BLaER1 treated with 17β-estradiol and CSF1 and Interleukin-3, amounts not matched to agents 10 nM and 100 nM (cell line): ENCODE measurements around the gene DMD.
"Not testable (repeated sequence)": the region's sequence is repeated elsewhere in the genome, so short reads cannot be mapped to it uniquely, and the experiment has no call there.

ENCODE experiments used
- H3K27ac ChIP-seq, 11 experiments: shearing (Covaris generic); formaldehyde crosslinking; 2 replicates each; pipeline ENCODE4 v1.8.1; 2022
- H3K27me3 ChIP-seq, 11 experiments: shearing (Covaris generic); formaldehyde crosslinking; 2 replicates each; pipeline ENCODE4 v1.8.1; 2022
- H3K36me3 ChIP-seq, 11 experiments: shearing (Covaris generic); formaldehyde crosslinking; 2 replicates each; pipeline ENCODE4 v1.8.1; 2022
- H3K4me1 ChIP-seq, 10 experiments: shearing (Covaris generic); formaldehyde crosslinking; 2 replicates each; pipeline ENCODE4 v1.8.1; 2022
- H3K4me2 ChIP-seq, 11 experiments: shearing (Covaris generic); formaldehyde crosslinking; 2 replicates each; pipeline ENCODE4 v1.8.1; 2022
- H3K4me3 ChIP-seq, 10 experiments: shearing (Covaris generic); formaldehyde crosslinking; 2 replicates each; pipeline ENCODE4 v1.8.1; 2022
- H3K9ac ChIP-seq, 11 experiments: shearing (Covaris generic); formaldehyde crosslinking; 2 replicates each; pipeline ENCODE4 v1.8.1; 2022
- H3K9me3 ChIP-seq, 11 experiments: shearing (Covaris generic); formaldehyde crosslinking; replicated peaks in 1 of 11; 2 replicates each; pipeline ENCODE4 v1.8.1; 2022
- H4K20me1 ChIP-seq, 11 experiments: shearing (Covaris generic); formaldehyde crosslinking; 2 replicates each; pipeline ENCODE4 v1.8.1; 2022
- Cebpa-rat ChIP-seq, 11 experiments: shearing (Covaris generic); IDR thresholded peaks; 2 replicates each; pipeline ENCODE4 v1.8.1; 2022

Gene DMD

DNA sequence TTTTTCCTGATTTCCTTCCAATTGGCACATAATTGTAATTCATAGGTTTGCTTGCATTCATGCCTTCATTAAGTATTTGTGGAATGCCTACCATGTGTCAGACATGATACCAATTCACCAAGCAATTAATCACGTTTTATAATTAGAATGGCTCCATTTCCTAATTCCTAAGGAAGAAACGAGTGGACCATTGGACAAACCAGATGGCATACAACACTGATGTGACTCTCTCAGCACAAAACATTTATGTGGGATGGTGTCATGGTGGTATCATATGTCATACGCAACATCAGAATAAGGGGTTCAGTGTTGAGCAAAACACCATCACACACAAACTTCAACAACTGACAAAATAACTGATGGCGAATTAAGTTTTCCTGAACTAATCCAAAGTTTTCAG is 502.8 kb downstream of the DMD start:
- peaks cover 76 to 94% (median 89%) of the 10 kb centered on the region in 11 experiments for H3K27me3 ChIP-seq
- no peak for TF ChIP-seq Cebpa-rat (IDR thresholded peaks at IDR 0.05)
- no peak overlapping the region for H3K4me2 ChIP-seq

DNA sequence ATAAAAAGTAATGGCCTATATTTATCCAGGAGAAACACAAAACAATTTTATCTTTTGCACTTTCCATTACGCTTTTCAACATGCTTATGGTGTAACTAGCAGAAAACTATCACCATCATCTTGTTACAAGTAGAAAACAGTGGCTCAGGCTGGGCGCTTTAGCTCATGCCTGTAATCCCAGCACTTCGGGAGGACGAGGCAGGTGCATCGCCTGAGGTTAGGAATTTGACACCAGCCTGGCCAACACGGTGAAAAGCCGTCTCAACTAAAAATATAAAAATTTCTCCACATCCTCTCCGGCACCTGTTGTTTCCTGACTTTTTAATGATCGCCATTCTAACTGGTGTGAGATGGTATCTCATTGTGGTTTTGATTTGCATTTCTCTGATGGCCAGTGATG is 506.0 kb downstream of the DMD start:
- not testable (repeated sequence) for H3K27ac ChIP-seq, H3K4me2 ChIP-seq, H3K9ac ChIP-seq, H3K36me3 ChIP-seq, H4K20me1 ChIP-seq, H3K4me3 ChIP-seq, H3K9me3 ChIP-seq, H3K4me1 ChIP-seq
- H3K27me3 ChIP-seq: peaks cover 71 to 94% (median 90%) of the 10 kb centered on the region in 11 experiments

More for the DNA sequence above, 502.8 kb downstream of the DMD start:
- Histone ChIP-seq H3K4me3 (no peak overlapping the region), H3K36me3 (no peaks in the 10 kb centered on the region), H4K20me1 (no peaks in the 10 kb centered on the region), H3K27ac (no peak overlapping the region), H3K4me1 (no peaks in the 10 kb centered on the region), H3K9ac (no peak overlapping the region), H3K9me3 (no peaks in the 10 kb centered on the region)

GRCh38 chrX:32687379-32687778 is 524.0 kb downstream of the DMD start:
- no peak for TF ChIP-seq Cebpa-rat (IDR thresholded peaks at IDR 0.05)
- H3K36me3 ChIP-seq: no peaks in the 10 kb centered on the region
- H3K9ac ChIP-seq: no peak overlapping the region
- 0 out of 22 replicates have a peak, but pooled peaks cover 0 to 3% (median 0%) of the 10 kb centered on the region in 11 experiments for H4K20me1 ChIP-seq
- no peaks in the 10 kb centered on the region for H3K9me3 ChIP-seq
- no peak overlapping the region for H3K4me3 ChIP-seq
- no peak overlapping the region for H3K4me2 ChIP-seq
- H3K27me3 ChIP-seq: peaks cover 54 to 96% (median 73%) of the 10 kb centered on the region in 11 experiments
- no peaks in the 10 kb centered on the region for H3K4me1 ChIP-seq
- H3K27ac ChIP-seq: no peak overlapping the region

DNA sequence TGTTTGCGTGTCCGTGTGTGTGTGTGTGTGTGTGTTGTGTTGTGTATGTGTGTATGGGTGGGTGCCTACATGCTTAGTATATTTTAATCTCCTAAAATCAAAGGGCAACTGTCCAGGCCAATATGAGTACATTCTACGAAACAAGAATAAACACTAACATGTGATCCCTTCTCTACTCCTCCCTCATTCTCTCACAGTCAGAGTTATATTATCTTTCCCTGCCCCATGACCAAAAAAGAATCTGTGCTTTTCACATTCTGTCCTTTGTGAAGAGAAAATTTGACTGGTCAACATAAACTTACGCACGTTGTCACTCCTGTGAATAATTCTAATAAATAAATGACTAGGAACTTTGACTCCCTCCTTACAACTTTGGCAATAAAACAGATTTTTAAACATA is 532.9 kb downstream of the DMD start:
- H3K4me3 ChIP-seq: no peak overlapping the region
- H3K9me3 ChIP-seq: no peaks in the 10 kb centered on the region
- TF ChIP-seq Cebpa-rat (IDR thresholded peaks at IDR 0.05): no peak
- no peak overlapping the region for H3K27ac ChIP-seq
- H3K4me2 ChIP-seq: no peak overlapping the region
- no peaks in the 10 kb centered on the region for H3K36me3 ChIP-seq
- H3K9ac ChIP-seq: no peak overlapping the region
- H4K20me1 ChIP-seq: peaks cover 0 to 4% (median 0%) of the 10 kb centered on the region in 11 experiments; a peak in 1 of 22 replicates
- H3K27me3 ChIP-seq: peaks cover 71 to 94% (median 88%) of the 10 kb centered on the region in 11 experiments
- H3K4me1 ChIP-seq: no peaks in the 10 kb centered on the region

DNA sequence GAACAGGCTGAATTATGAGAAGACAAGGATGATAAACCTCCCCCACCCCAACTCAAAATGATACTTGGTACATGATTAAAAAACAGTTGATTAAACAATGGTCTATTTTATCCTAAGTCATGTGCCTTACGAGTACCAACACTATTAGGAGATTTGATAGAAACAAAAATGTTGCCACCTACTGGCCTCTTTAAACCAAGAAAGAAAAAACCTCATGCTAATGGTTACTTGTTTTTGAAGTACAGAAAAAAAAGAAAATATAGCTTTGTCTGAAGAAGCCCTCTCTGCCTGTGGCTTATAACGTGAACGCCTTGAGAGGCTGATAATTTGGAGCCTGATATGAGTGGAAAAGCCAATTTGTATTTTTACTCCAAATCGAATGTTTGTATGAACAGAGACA is 538.2 kb downstream of the DMD start:
- Histone ChIP-seq H3K9me3 (no peaks in the 10 kb centered on the region), H3K27ac (no peak overlapping the region), H3K27me3 (peaks cover 85 to 97% (median 94%) of the 10 kb centered on the region in 11 experiments), H3K9ac (no peak overlapping the region), H4K20me1 (no peaks in the 10 kb centered on the region; a peak in 1 of 22 replicates), H3K4me2 (no peak overlapping the region), H3K4me3 (no peak overlapping the region), H3K36me3 (no peaks in the 10 kb centered on the region), H3K4me1 (no peaks in the 10 kb centered on the region)
- no peak for TF ChIP-seq Cebpa-rat (IDR thresholded peaks at IDR 0.05)

DNA sequence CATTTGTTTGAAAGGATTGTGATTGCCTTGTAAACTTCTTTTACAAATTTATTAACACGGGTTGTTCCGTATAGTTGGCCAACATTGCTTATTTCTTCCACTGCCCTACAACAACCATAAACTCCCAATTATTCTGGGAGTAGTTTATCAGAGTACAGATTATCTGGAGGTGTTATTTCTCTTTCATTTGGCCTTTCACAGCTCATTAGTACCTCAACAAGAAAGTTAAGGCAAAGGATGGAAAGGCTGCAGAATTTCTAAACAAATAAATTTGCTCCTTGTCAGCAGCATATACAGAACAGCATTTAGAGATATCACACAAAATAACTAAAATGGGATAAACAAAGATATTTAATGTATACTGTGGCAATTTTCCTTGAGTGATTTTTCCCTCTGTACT is 548.8 kb downstream of the DMD start:
- H3K4me2 ChIP-seq: no peak overlapping the region
- TF ChIP-seq Cebpa-rat (IDR thresholded peaks at IDR 0.05): no peak

GRCh38 chrX:32644476-32645245 is 566.7 kb downstream of the DMD start:
- peaks cover 0 to 6% (median 0%) of the 10 kb centered on the region in 10 experiments; a peak in 1 of 20 replicates for H3K4me1 ChIP-seq
- H3K9ac ChIP-seq: no peak overlapping the region
- H3K27me3 ChIP-seq: peaks cover 81 to 100% (median 89%) of the 10 kb centered on the region in 11 experiments
- H3K27ac ChIP-seq: no peak overlapping the region
- no peak overlapping the region for H3K4me3 ChIP-seq
- no peaks in the 10 kb centered on the region; a peak in 1 of 22 replicates for H3K9me3 ChIP-seq
- TF ChIP-seq Cebpa-rat (IDR thresholded peaks at IDR 0.05): no peak
- peaks cover 0 to 14% (median 0%) of the 10 kb centered on the region in 11 experiments; a peak in 3 of 22 replicates for H4K20me1 ChIP-seq
- H3K36me3 ChIP-seq: no peaks in the 10 kb centered on the region
- no peak overlapping the region for H3K4me2 ChIP-seq

More for the DNA sequence above, 548.8 kb downstream of the DMD start:
- Histone ChIP-seq H3K27ac (no peak overlapping the region), H3K36me3 (no peaks in the 10 kb centered on the region), H4K20me1 (0 out of 22 replicates have a peak, but pooled peaks cover 0 to 4% (median 0%) of the 10 kb centered on the region in 11 experiments), H3K4me1 (no peaks in the 10 kb centered on the region), H3K9me3 (no peaks in the 10 kb centered on the region), H3K9ac (no peak overlapping the region), H3K4me3 (no peak overlapping the region), H3K27me3 (peaks cover 86 to 100% (median 94%) of the 10 kb centered on the region in 11 experiments)

- H3K4me2 ChIP-seq: no peak overlapping the region
- no peak for TF ChIP-seq Cebpa-rat (IDR thresholded peaks at IDR 0.05)
- H3K36me3 ChIP-seq: no peaks in the 10 kb centered on the region
- no peak overlapping the region for H3K4me3 ChIP-seq
- H3K9me3 ChIP-seq: 0 out of 22 replicates have a peak, but pooled peaks cover 0 to 4% (median 0%) of the 10 kb centered on the region in 11 experiments
- peaks cover 0 to 6% (median 0%) of the 10 kb centered on the region in 10 experiments; a peak in 1 of 20 replicates for H3K4me1 ChIP-seq
- H3K9ac ChIP-seq: no peak overlapping the region
- peaks cover 0 to 14% (median 0%) of the 10 kb centered on the region in 11 experiments; a peak in 3 of 22 replicates for H4K20me1 ChIP-seq
- H3K27ac ChIP-seq: no peak overlapping the region
- H3K27me3 ChIP-seq: peaks cover 90 to 100% (median 95%) of the 10 kb centered on the region in 11 experiments
Observed at GRCh38 chrX:32642283-32642682, 569.1 kb downstream of the DMD start.

DNA sequence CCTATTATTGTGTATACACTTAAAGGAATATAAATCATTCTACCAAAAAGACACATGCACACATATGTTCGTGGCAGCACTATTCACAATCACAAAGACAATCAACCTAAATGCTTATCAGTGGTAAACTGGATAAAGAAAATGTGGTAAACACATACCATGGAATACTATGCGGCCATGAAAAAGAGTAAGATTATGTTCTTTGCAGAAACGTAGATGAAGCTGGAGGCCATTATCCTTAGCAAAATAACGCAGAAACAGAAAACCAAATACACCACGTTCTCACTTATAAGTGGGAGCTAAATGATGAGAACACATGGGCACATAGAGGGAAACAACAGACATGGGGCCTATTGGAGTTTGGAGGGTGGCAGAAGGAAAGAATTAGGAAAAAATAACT is 593.2 kb downstream of the DMD start:
- H3K27ac ChIP-seq: no peak overlapping the region
- H3K9me3 ChIP-seq: peaks cover 0 to 13% (median 6%) of the 10 kb centered on the region in 11 experiments; a peak in 5 of 22 replicates
- H4K20me1 ChIP-seq: no peaks in the 10 kb centered on the region; a peak in 1 of 22 replicates
- no peak overlapping the region for H3K4me3 ChIP-seq
- H3K4me1 ChIP-seq: no peaks in the 10 kb centered on the region
- H3K9ac ChIP-seq: no peak overlapping the region
- TF ChIP-seq Cebpa-rat (IDR thresholded peaks at IDR 0.05): no peak
- H3K27me3 ChIP-seq: peaks cover 59 to 96% (median 76%) of the 10 kb centered on the region in 11 experiments
- H3K36me3 ChIP-seq: no peaks in the 10 kb centered on the region
- no peak overlapping the region for H3K4me2 ChIP-seq
